HUDEP-2 (cell line): ENCODE measurements around the gene TAPT1.

Experiments used
- DNase-seq, 76 experiments: peaks; one replicate each; lab custom pipeline; 2025; ENCODE audit not compliant: unreplicated experiment in 76 of 76; lab: John Stamatoyannopoulos, UW

The TAPT1 gene

DNA sequence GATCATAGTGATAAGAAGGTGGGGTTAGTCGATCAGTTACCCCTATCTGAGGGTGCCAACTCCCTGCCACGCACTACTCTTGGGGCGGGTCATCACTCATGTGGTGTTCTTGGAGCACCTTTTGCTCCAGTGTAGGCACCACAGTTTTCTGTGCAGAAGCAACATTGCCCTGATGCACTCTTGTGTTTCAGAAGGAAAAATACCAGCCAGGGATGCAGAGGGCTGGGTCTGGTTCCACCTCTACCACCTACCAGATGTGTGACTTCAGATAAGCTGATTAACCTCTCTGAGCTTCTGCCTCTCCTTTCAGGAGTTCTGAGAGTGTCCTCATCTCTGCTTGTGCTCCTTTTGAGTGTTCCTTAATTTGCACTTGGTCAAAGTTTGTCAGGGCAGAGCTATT is 112.5 kb downstream of the TAPT1 start:
- DNase-seq: no peak

DNA sequence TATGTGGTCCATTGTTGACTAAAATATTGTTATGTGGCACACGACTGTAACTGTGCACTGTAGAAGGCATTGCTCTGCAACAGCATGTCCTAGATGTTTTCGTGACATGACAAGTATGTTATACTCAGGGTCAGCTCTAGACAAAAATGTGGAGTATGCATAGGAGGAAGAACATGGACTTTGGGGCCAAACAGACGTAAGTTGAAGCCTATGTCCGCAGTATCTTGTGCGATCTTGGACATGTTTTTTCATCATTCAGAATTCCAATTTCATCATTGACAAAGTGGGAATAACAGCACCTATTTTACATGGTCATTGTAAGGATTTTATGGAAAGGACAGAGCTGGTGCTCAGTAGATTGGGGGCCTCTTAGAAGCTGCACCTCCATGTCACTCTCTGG is 114.7 kb downstream of the TAPT1 start:
- no peak for DNase-seq

DNA sequence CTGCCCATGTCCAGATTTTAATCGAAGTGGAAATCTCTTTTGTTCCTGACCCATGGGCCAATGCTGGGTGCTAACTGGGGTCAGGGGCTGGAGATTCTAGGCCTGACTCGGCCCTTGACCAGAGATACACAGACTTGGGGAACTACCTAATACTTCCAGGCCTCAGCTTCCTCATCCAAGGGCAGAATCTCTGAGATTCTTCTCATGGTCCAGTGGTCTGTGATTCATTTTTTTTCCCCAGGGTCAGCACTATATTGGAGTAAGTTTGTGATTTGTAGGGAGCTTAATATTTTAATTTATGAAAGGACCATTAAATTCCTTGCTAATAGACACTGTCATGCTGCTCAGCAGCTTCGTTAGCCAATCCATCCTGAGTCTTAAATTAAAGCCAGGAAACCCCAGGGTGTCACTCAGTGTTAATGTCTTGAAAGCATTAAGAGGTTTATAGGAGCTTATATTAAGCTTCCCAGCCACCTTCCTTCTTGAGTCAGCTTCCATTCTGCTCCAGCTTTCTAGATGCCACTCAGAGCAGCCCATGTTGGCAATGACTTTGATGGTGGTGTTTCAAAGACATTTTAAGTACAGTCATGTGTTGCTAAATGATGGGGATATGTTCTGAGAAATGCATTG is 115.5 kb downstream of the TAPT1 start:
- no peak for DNase-seq
